Spleen (tissue), 11 donors: ENCODE data around the gene PRR3. TPM values are rescaled to one million over a fixed set of nuclear protein-coding genes. Genes with fewer than 3 reads are reported as not detected.
A peak's percentile ranks its signal among the peaks of the same experiment; 100 is the strongest.

Experiments
- DNase-seq: peaks from one replicate; pipeline ENCODE4 v3.0.0-alpha.2; 2020
- H3K27ac ChIP-seq, 8 donors: fragments of 200-600 bp; sonication (generic) in 7 of 8; 1 replicate in 4 of 8; 2 replicates in 4 of 8; pipeline versions ENCODE4 v1.5.0 to v1.8.0; 2016 to 2021; ENCODE audit warnings: inconsistent platforms in 4 of 8, mild to moderate bottlenecking in 4 of 8, moderate library complexity in 1 of 8
- H3K27me3 ChIP-seq, 7 donors: fragments of 200-600 bp; sonication (generic) in 6 of 7; replicated peaks in 1 of 7; 1 replicate in 4 of 7; 2 replicates in 3 of 7; pipeline versions ENCODE4 v1.5.0 to v1.8.0; 2016 to 2021; ENCODE audit warnings: inconsistent platforms in 3 of 7, mild to moderate bottlenecking in 1 of 7
- H3K36me3 ChIP-seq, 6 donors: fragments of 200-600 bp; sonication (generic) in 5 of 6; 1 replicate in 4 of 6; 2 replicates in 2 of 6; pipeline versions ENCODE4 v1.5.0 to v1.8.0; 2016 to 2021; ENCODE audit warnings: inconsistent platforms in 2 of 6
- H3K4me1 ChIP-seq, 6 donors: fragments of 200-600 bp; sonication (generic) in 5 of 6; 1 replicate in 3 of 6; 2 replicates in 3 of 6; pipeline versions ENCODE4 v1.5.0 to v1.8.0; 2016 to 2021; ENCODE audit warnings: inconsistent platforms in 3 of 6
- H3K4me3 ChIP-seq, 8 donors: fragments of 200-600 bp; sonication (generic) in 7 of 8; 1 replicate in 4 of 8; 2 replicates in 4 of 8; pipeline versions ENCODE4 v1.5.0 to v1.8.0; 2016 to 2021; ENCODE audit warnings: inconsistent platforms in 4 of 8, mild to moderate bottlenecking in 4 of 8, moderate library complexity in 2 of 8
- H3K9me3 ChIP-seq, 8 donors: fragments of 200-600 bp; sonication (generic) in 7 of 8; 1 replicate in 4 of 8; 2 replicates in 4 of 8; pipeline versions ENCODE4 v1.5.0 to v1.8.0; 2016 to 2021; ENCODE audit warnings: inconsistent platforms in 4 of 8
- CTCF ChIP-seq, 11 experiments: fragments of 200-600 bp in 7 of 11; fragments of 450-650 bp in 4 of 11; sonication (generic) in 4 of 11; IDR thresholded peaks in 8 of 11; conservative IDR thresholded peaks in 3 of 11; 1 replicate in 7 of 11; 2 replicates in 4 of 11; pipeline versions ENCODE4 v1.4.0 to v1.8.0; 2016 to 2021; ENCODE audit warnings: antibody characterized with exemption in 11 of 11, inconsistent platforms in 4 of 11, mild to moderate bottlenecking in 1 of 11
- POLR2A ChIP-seq, 3 donors: fragments of 450-650 bp; IDR thresholded peaks; one replicate each; pipeline ENCODE4 v1.5.1; 2017; ENCODE audit warnings: antibody characterized with exemption in 3 of 3, mild to moderate bottlenecking in 1 of 3
- POLR2AphosphoS5 ChIP-seq, 3 donors: sonication (generic); formaldehyde crosslinking; IDR thresholded peaks; one replicate each; pipeline ENCODE4 v1.5.1; 2017; ENCODE audit warnings: antibody characterized with exemption in 3 of 3
- WGBS, 5 donors: extraction: QIAGEN DNeasy Blood & Tissue Kit in 3 of 5; methylation state at CpG; one replicate each; pipeline versions ENCODE4 v1.1.5 to v1.1.7; 2013 to 2018; 5-methylcytosine and 5-hydroxymethylcytosine counted together
- intact Hi-C: fragments of 100-400 bp; cut with DNase I; formaldehyde crosslinking; loops from one replicate; pipeline ENCODE4 v1.15.0; 2023; ENCODE audit warnings: low total_unique reads
- polyA plus RNA-seq, 3 donors: library from polyadenylated mRNA; stranded (reverse); fragments of 200-250 nt; gene quantifications; one replicate each; pipeline ENCODE4 v1.2.1, GENCODE V29; 2013
- total RNA-seq, 7 donors: library from RNA; depleted of rRNA in 3 of 7; stranded (reverse); fragments of >200 nt in 3 of 7; fragmentation: NEBNext Ultra II Directional in 4 of 7; extraction: Animal tissue kit (Norgen Biotek cat#: 25700) in 4 of 7; gene quantifications; one replicate each; pipeline versions ENCODE4 v1.1.0 to v1.2.1, GENCODE V29; 2016 to 2021
- donor health status: healthy with polysubstance abuse.
- donor health status: DM: no; HTN: no; CAD: no; lungs with moderate emphysema.
- donor health status: DM: no; HTN: no; CAD: no.
- donor health status: Bipolar disorder and iron deficiency.
- donor health status: healthy.
- donor health status: DM: no; HTN: no; CAD: no.
- donor health status: DM: yes; HTN: yes; CAD: no.

PRR3 gene
- total and polyA plus RNA-seq, 10 donors = 8.1 to 19.6 (median 12.9) TPM

DNA sequence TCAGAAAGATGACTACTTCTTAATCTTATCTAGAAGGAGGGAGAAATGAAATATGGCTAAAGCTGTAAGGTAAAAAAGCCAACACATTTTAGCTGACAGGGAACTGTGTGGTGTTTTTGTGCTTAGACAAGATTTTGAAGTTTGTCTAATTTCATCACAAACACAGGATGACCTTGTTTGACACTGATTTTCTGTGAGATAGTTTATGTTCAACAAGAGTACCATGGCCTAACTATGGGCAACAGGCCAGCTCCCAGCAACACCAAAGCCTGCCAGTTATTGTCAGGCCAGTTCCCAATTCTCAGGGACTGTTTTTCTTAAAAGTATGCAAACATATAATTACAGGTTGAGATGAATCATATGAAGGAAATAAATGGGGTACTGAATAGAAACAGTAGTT lies 8.7 kb downstream of the PRR3 start:
- no peak overlapping the region for H3K27ac ChIP-seq
- no peak for DNase-seq
- TF ChIP-seq POLR2A (IDR thresholded peaks at IDR 0.05) (no peak), POLR2AphosphoS5 (IDR thresholded peaks at IDR 0.05) (no peak), CTCF (IDR thresholded peaks at IDR 0.05 in 8 of 11, conservative IDR thresholded peaks at IDR 0.05 in 3 of 11) (no peak)
- H3K9me3 ChIP-seq = no peaks in the 10 kb centered on the region
- intact Hi-C loops = no loop called here
- peaks cover 0 to 30% (median 17%) of the 10 kb centered on the region in 6 donors for H3K36me3 ChIP-seq
- peaks cover 0 to 15% (median 11%) of the 10 kb centered on the region in 6 donors for H3K4me1 ChIP-seq
- H3K27me3 ChIP-seq = no peaks in the 10 kb centered on the region
- H3K4me3 ChIP-seq = no peak overlapping the region

DNA sequence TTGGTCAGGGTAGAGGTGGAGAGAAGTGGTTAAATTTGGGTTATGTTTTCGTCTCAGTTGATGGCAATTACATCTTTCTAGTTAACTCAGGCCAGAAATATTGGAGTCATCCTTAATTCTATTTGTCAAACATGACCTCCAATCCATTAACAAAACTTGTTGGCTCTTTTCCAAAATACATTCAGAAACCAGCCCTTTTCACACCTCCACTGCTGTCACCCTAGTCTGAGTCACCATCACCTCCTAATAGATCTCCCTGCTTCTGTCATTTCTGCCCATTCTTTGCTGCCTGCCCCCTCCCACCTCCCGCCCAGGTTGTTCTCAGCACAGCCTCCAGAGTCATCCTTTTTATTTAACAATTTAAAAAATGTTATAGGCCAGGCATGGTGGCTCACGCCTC lies 11.2 kb downstream of the PRR3 start:
- WGBS, 5 donors = 55 to 80% (median 65%) methylated on average over 3 of the region's 3 CpGs
- TF ChIP-seq POLR2AphosphoS5 (IDR thresholded peaks at IDR 0.05) (no peak), CTCF (IDR thresholded peaks at IDR 0.05 in 8 of 11, conservative IDR thresholded peaks at IDR 0.05 in 3 of 11) (no peak), POLR2A (IDR thresholded peaks at IDR 0.05) (no peak)
- no peak overlapping the region for H3K27ac ChIP-seq
- H3K9me3 ChIP-seq = no peaks in the 10 kb centered on the region
- H3K4me3 ChIP-seq = no peak overlapping the region
- intact Hi-C loops = no loop called here
- DNase-seq = no peak
- H3K36me3 ChIP-seq = peaks cover 0 to 6% (median 1%) of the 10 kb centered on the region in 6 donors
- H3K4me1 ChIP-seq = peaks cover 16 to 34% (median 29%) of the 10 kb centered on the region in 6 donors
- H3K27me3 ChIP-seq = no peaks in the 10 kb centered on the region

GRCh38 chr6:30570263-30570662 lies 13.2 kb downstream of the PRR3 start:
- Histone ChIP-seq H3K27me3 (no peaks in the 10 kb centered on the region), H3K4me3 (peak overlapping the region; percentile 65 to 94 (median 83)), H3K9me3 (no peaks in the 10 kb centered on the region), H3K4me1 (peaks cover 28 to 54% (median 46%) of the 10 kb centered on the region in 6 donors), H3K36me3 (peaks cover 0 to 14% (median 0%) of the 10 kb centered on the region in 6 donors), H3K27ac (peak overlapping the region in 6 of 8 donors; percentile 81 to 96 (median 92))
- DNase-seq = no peak
- 78 to 92% (median 85%) methylated on average over 1 of the region's 1 CpG for WGBS, 5 donors
- no peak for TF ChIP-seq POLR2AphosphoS5 (IDR thresholded peaks at IDR 0.05)
- no peak for TF ChIP-seq CTCF (IDR thresholded peaks at IDR 0.05 in 8 of 11, conservative IDR thresholded peaks at IDR 0.05 in 3 of 11)
- no peak for TF ChIP-seq POLR2A (IDR thresholded peaks at IDR 0.05)
- intact Hi-C loops = no loop called here

GRCh38 chr6:30570740-30571074 lies 13.6 kb downstream of the PRR3 start:
- H3K27ac ChIP-seq = peak overlapping the region; percentile 81 to 96 (median 91)
- peak overlapping the region; percentile 65 to 94 (median 83) for H3K4me3 ChIP-seq
- WGBS, 5 donors = 1 to 2% (median 1%) methylated on average over 18 of the region's 18 CpGs
- H3K4me1 ChIP-seq = peaks cover 28 to 59% (median 50%) of the 10 kb centered on the region in 6 donors
- peaks cover 0 to 18% (median 0%) of the 10 kb centered on the region in 6 donors for H3K36me3 ChIP-seq
- intact Hi-C loops = no loop called here
- no peaks in the 10 kb centered on the region for H3K27me3 ChIP-seq
- no peak for DNase-seq
- no peaks in the 10 kb centered on the region for H3K9me3 ChIP-seq
- TF ChIP-seq CTCF (IDR thresholded peaks at IDR 0.05 in 8 of 11, conservative IDR thresholded peaks at IDR 0.05 in 3 of 11) (no peak), POLR2A (IDR thresholded peaks at IDR 0.05) (no peak), POLR2AphosphoS5 (IDR thresholded peaks at IDR 0.05) (no peak)
